Endothelial cell of umbilical vein (primary cell): ENCODE results near the gene DUS1L. TPM values are rescaled to one million over a fixed set of nuclear protein-coding genes. Genes with fewer than 3 reads are reported as not detected.

Experiments
- BruUV-seq: library from RNA; stranded (reverse); fragments of 400-500 nt; replicated peaks from 2 replicates; lab custom pipeline; 2021; lab: Mats Ljungman, UMichigan
- CTCF ChIA-PET: fragments of 300-600, 350-600 bp; sonication (Branson Sonifier 250); formaldehyde crosslinking; loops from one replicate; lab custom pipeline; 2021; ENCODE audit warnings: antibody characterized with exemption, inconsistent platforms; lab: Charles Lee
- POLR2A ChIA-PET: fragments of 300-600, 350-600 bp; sonication (Branson Sonifier 250); formaldehyde crosslinking; loops from one replicate; lab custom pipeline; 2021; ENCODE audit warnings: antibody characterized with exemption, inconsistent platforms; lab: Charles Lee
- DNase-seq: peaks from one replicate; pipeline ENCODE4 v3.0.0-alpha.2; 2011; ENCODE audit warnings: low read depth, low spot score
- FAIRE-seq: peaks from 2 replicates; lab custom pipeline; 2011; peaks lifted over from hg19 to GRCh38; lab: Jason Lieb, UNC
- H2AFZ ChIP-seq: 2 replicates; pipeline ENCODE4 v1.6.0; 2012; ENCODE audit warnings: low read depth, low read length, control low read depth, inconsistent platforms
- H3K27ac ChIP-seq: 2 replicates; pipeline ENCODE4 v1.5.1; 2011; ENCODE audit warnings: low read depth, mild to moderate bottlenecking, control low read depth, low read length, moderate library complexity; ENCODE audit not compliant: insufficient read depth
- H3K27me3 ChIP-seq, 2 experiments: 2 replicates each; pipeline versions ENCODE4 v1.6.0 to v1.6.1; 2011; ENCODE audit warnings: low read length in 2 of 2, mixed read lengths in 1 of 2; ENCODE audit not compliant: control insufficient read depth in 2 of 2, insufficient read depth in 2 of 2
- H3K36me3 ChIP-seq, 2 experiments: 2 replicates in 1 of 2; 3 replicates in 1 of 2; pipeline ENCODE4 v1.5.1; 2011; ENCODE audit warnings: low read length in 2 of 2, mild to moderate bottlenecking in 1 of 2, moderate library complexity in 1 of 2; ENCODE audit not compliant: control insufficient read depth in 2 of 2, insufficient read depth in 2 of 2; ENCODE audit errors: extremely low read depth in 1 of 2
- H3K4me1 ChIP-seq: 3 replicates; pipeline ENCODE4 v1.5.1; 2011; ENCODE audit warnings: mild to moderate bottlenecking, low read length; ENCODE audit not compliant: control insufficient read depth, insufficient read depth; ENCODE audit errors: extremely low read depth
- H3K4me2 ChIP-seq: 2 replicates; pipeline ENCODE4 v1.6.1; 2011; ENCODE audit warnings: low read length, control low read depth, mixed read lengths; ENCODE audit not compliant: insufficient read depth
- H3K4me3 ChIP-seq, 3 experiments: fragments of 200-600 bp in 1 of 3; sonication (generic), shearing (Covaris generic) in 1 of 3; replicated peaks in 1 of 3; 2 replicates each; pipeline ENCODE4 v1.5.1; 2011 to 2016; ENCODE audit warnings: control low read depth in 3 of 3, low read length in 3 of 3, mild to moderate bottlenecking in 2 of 3, inconsistent platforms in 1 of 3, low read depth in 1 of 3, moderate library complexity in 1 of 3; ENCODE audit not compliant: insufficient read depth in 1 of 3
- H3K79me2 ChIP-seq: 2 replicates; pipeline ENCODE4 v1.6.0; 2012; ENCODE audit warnings: low read length, inconsistent platforms; ENCODE audit not compliant: control insufficient read depth, insufficient read depth
- H3K9ac ChIP-seq: replicated peaks from 2 replicates; pipeline ENCODE3; 2011; ENCODE audit warnings: low read length, control low read depth; ENCODE audit not compliant: insufficient read depth; ENCODE audit errors: extremely low read depth
- H3K9me1 ChIP-seq: replicated peaks from 3 replicates; pipeline ENCODE4 v1.6.0; 2011; ENCODE audit warnings: mild to moderate bottlenecking, low read length; ENCODE audit not compliant: control insufficient read depth, insufficient read depth; ENCODE audit errors: extremely low read depth
- H3K9me3 ChIP-seq: replicated peaks from 2 replicates; pipeline ENCODE4 v1.5.1; 2012; ENCODE audit warnings: low read length, inconsistent platforms; ENCODE audit not compliant: control insufficient read depth, insufficient read depth
- H4K20me1 ChIP-seq: replicated peaks from 2 replicates; pipeline ENCODE3; 2011; ENCODE audit warnings: mild to moderate bottlenecking, low read length; ENCODE audit not compliant: control insufficient read depth, insufficient read depth; ENCODE audit errors: extremely low read depth
- EZH2 ChIP-seq: IDR thresholded peaks from 2 replicates; pipeline ENCODE4 v1.6.1; 2012; ENCODE audit warnings: borderline replicate concordance, low read depth, mild to moderate bottlenecking, moderate library complexity, low read length, inconsistent platforms; ENCODE audit not compliant: severe bottlenecking
- FOS ChIP-seq: IDR thresholded peaks from 2 replicates; pipeline ENCODE4 v1.6.1; 2011; ENCODE audit warnings: mild to moderate bottlenecking, low read length, moderate library complexity, borderline replicate concordance; ENCODE audit not compliant: insufficient read depth
- GATA2 ChIP-seq: IDR thresholded peaks from 2 replicates; pipeline ENCODE4 v1.7.0; 2011; ENCODE audit warnings: low read depth, mild to moderate bottlenecking, moderate library complexity, mixed read lengths, low read length; ENCODE audit not compliant: insufficient read length, insufficient read depth
- JUN ChIP-seq: IDR thresholded peaks from 2 replicates; pipeline ENCODE4 v1.6.1; 2011; ENCODE audit warnings: borderline replicate concordance, low read depth; ENCODE audit not compliant: insufficient read length, insufficient read depth
- MAX ChIP-seq: IDR thresholded peaks from 2 replicates; pipeline ENCODE4 v1.6.1; 2011; ENCODE audit not compliant: insufficient read depth, insufficient read length
- MYC ChIP-seq: IDR thresholded peaks from one replicate; pipeline ENCODE4 v1.6.1; 2011; ENCODE audit warnings: mild to moderate bottlenecking, low read depth, low read length
- POLR2A ChIP-seq: IDR thresholded peaks from 2 replicates; pipeline ENCODE4 v1.6.1; 2012; ENCODE audit warnings: low read depth, mild to moderate bottlenecking, control low read depth, low read length
- POLR2AphosphoS5 ChIP-seq: IDR thresholded peaks from 2 replicates; pipeline ENCODE4 v1.6.1; 2012; ENCODE audit warnings: low read depth, mild to moderate bottlenecking, control low read depth, low read length, moderate library complexity; ENCODE audit not compliant: insufficient read depth
- dilution Hi-C: fragments of 300-500 bp; cut with MboI; formaldehyde crosslinking; loops from one replicate; pipeline ENCODE4 v1.15.0; 2019; ENCODE audit warnings: low sequenced_read_pairs; ENCODE audit not compliant: extremely low pct_ligation_motif_present
- intact Hi-C: fragments of 100-400 bp; cut with micrococcal nuclease; formaldehyde crosslinking; loops from one replicate; pipeline ENCODE4 v1.10.0; 2022
- polyA plus RNA-seq, 4 experiments: library from polyadenylated mRNA; depleted of rRNA in 3 of 4; stranded (reverse) in 3 of 4; unstranded in 1 of 4; fragments of >200 nt; gene quantifications; 2 replicates each; pipeline versions ENCODE4 v1.2.1 to v1.2.3, GENCODE V29; 2011 to 2012; ENCODE audit warnings: missing spikeins in 1 of 4
- total RNA-seq: library from RNA; stranded (reverse); gene quantifications from 2 replicates; pipeline ENCODE4 v1.2.3, GENCODE V29; 2021
- TF ChIP-seq, protein P1 (sequence below), 2 donors: IDR thresholded peaks; 1 replicate in 1 of 2; 2 replicates in 1 of 2; pipeline ENCODE4 v1.5.1; 2011; ENCODE audit warnings: low read length in 2 of 2, mild to moderate bottlenecking in 2 of 2, moderate library complexity in 2 of 2, control low read depth in 1 of 2, inconsistent platforms in 1 of 2, low read depth in 1 of 2; ENCODE audit not compliant: insufficient read depth in 1 of 2; ENCODE audit errors: extremely low read depth in 1 of 2

The DUS1L gene
- total and polyA plus RNA-seq, 2 donors (not counting 3 experiments of a cell fraction or from before 2014, with no cell fraction given): 60.1 to 92.9 TPM

GRCh38 chr17:82009413-82009812 lies 56.2 kb downstream of the DUS1L start:
- Histone ChIP-seq H3K27me3 (no peaks in the 10 kb centered on the region), H3K4me2 (no peak overlapping the region), H3K4me3 (no peak overlapping the region), H3K9me1 (no peaks in the 10 kb centered on the region), H3K9ac (no peak overlapping the region), H3K36me3 (no peaks in the 10 kb centered on the region), H2AFZ (no peak overlapping the region), H3K9me3 (no peaks in the 10 kb centered on the region), H3K4me1 (no peaks in the 10 kb centered on the region), H3K79me2 (no peaks in the 10 kb centered on the region), H4K20me1 (no peaks in the 10 kb centered on the region), H3K27ac (no peak overlapping the region)
- POLR2A ChIA-PET: no interaction called here
- FAIRE-seq (no peak), DNase-seq (no peak)
- BruUV-seq: no TSS peak
- intact Hi-C loops (no loop called here), dilution Hi-C loops (no loop called here)
- TF ChIP-seq MYC: no peak
- no peak for TF ChIP-seq MAX
- TF ChIP-seq POLR2A: no peak
- TF ChIP-seq, protein P1, sequence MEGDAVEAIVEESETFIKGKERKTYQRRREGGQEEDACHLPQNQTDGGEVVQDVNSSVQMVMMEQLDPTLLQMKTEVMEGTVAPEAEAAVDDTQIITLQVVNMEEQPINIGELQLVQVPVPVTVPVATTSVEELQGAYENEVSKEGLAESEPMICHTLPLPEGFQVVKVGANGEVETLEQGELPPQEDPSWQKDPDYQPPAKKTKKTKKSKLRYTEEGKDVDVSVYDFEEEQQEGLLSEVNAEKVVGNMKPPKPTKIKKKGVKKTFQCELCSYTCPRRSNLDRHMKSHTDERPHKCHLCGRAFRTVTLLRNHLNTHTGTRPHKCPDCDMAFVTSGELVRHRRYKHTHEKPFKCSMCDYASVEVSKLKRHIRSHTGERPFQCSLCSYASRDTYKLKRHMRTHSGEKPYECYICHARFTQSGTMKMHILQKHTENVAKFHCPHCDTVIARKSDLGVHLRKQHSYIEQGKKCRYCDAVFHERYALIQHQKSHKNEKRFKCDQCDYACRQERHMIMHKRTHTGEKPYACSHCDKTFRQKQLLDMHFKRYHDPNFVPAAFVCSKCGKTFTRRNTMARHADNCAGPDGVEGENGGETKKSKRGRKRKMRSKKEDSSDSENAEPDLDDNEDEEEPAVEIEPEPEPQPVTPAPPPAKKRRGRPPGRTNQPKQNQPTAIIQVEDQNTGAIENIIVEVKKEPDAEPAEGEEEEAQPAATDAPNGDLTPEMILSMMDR (IDR thresholded peaks at IDR 0.05; ENCODE audit: extremely low read depth in 1 of 2, insufficient read depth in 1 of 2, low read depth in 1 of 2, low read length in 2 of 2): no peak
- TF ChIP-seq JUN: no peak
- TF ChIP-seq GATA2: no peak
- no peak for TF ChIP-seq POLR2AphosphoS5
- no peak for TF ChIP-seq EZH2
- TF ChIP-seq FOS: no peak
- CTCF ChIA-PET: interaction anchor here (0.8 to 1.6 kb wide), 3 partner anchors 10 to 50 kb away, joined by 3 to 7 read pairs (median 3); no protein-coding TSS in a partner anchor
